Endothelial cell of umbilical vein (primary cell): ENCODE data around the gene TNFRSF11A. TPM values are rescaled to one million over a fixed set of nuclear protein-coding genes. Genes with fewer than 3 reads are reported as not detected.

Source experiments
- BruUV-seq: library from RNA; stranded (reverse); fragments of 400-500 nt; replicated peaks from 2 replicates; lab custom pipeline; 2021; lab: Mats Ljungman, UMichigan
- CTCF ChIA-PET: fragments of 300-600, 350-600 bp; sonication (Branson Sonifier 250); formaldehyde crosslinking; loops from one replicate; lab custom pipeline; 2021; ENCODE audit warnings: antibody characterized with exemption, inconsistent platforms; lab: Charles Lee
- POLR2A ChIA-PET: fragments of 300-600, 350-600 bp; sonication (Branson Sonifier 250); formaldehyde crosslinking; loops from one replicate; lab custom pipeline; 2021; ENCODE audit warnings: antibody characterized with exemption, inconsistent platforms; lab: Charles Lee
- DNase-seq: peaks from one replicate; pipeline ENCODE4 v3.0.0-alpha.2; 2011; ENCODE audit warnings: low read depth, low spot score
- FAIRE-seq: peaks from 2 replicates; lab custom pipeline; 2011; peaks lifted over from hg19 to GRCh38; lab: Jason Lieb, UNC
- H2AFZ ChIP-seq: 2 replicates; pipeline ENCODE4 v1.6.0; 2012; ENCODE audit warnings: low read depth, low read length, control low read depth, inconsistent platforms
- H3K27ac ChIP-seq: 2 replicates; pipeline ENCODE4 v1.5.1; 2011; ENCODE audit warnings: low read depth, mild to moderate bottlenecking, control low read depth, low read length, moderate library complexity; ENCODE audit not compliant: insufficient read depth
- H3K27me3 ChIP-seq, 2 experiments: 2 replicates each; pipeline versions ENCODE4 v1.6.0 to v1.6.1; 2011; ENCODE audit warnings: low read length in 2 of 2, mixed read lengths in 1 of 2; ENCODE audit not compliant: control insufficient read depth in 2 of 2, insufficient read depth in 2 of 2
- H3K36me3 ChIP-seq, 2 experiments: 2 replicates in 1 of 2; 3 replicates in 1 of 2; pipeline ENCODE4 v1.5.1; 2011; ENCODE audit warnings: low read length in 2 of 2, mild to moderate bottlenecking in 1 of 2, moderate library complexity in 1 of 2; ENCODE audit not compliant: control insufficient read depth in 2 of 2, insufficient read depth in 2 of 2; ENCODE audit errors: extremely low read depth in 1 of 2
- H3K4me1 ChIP-seq: 3 replicates; pipeline ENCODE4 v1.5.1; 2011; ENCODE audit warnings: mild to moderate bottlenecking, low read length; ENCODE audit not compliant: control insufficient read depth, insufficient read depth; ENCODE audit errors: extremely low read depth
- H3K4me2 ChIP-seq: 2 replicates; pipeline ENCODE4 v1.6.1; 2011; ENCODE audit warnings: low read length, control low read depth, mixed read lengths; ENCODE audit not compliant: insufficient read depth
- H3K4me3 ChIP-seq, 3 experiments: fragments of 200-600 bp in 1 of 3; sonication (generic), shearing (Covaris generic) in 1 of 3; replicated peaks in 1 of 3; 2 replicates each; pipeline ENCODE4 v1.5.1; 2011 to 2016; ENCODE audit warnings: control low read depth in 3 of 3, low read length in 3 of 3, mild to moderate bottlenecking in 2 of 3, inconsistent platforms in 1 of 3, low read depth in 1 of 3, moderate library complexity in 1 of 3; ENCODE audit not compliant: insufficient read depth in 1 of 3
- H3K79me2 ChIP-seq: 2 replicates; pipeline ENCODE4 v1.6.0; 2012; ENCODE audit warnings: low read length, inconsistent platforms; ENCODE audit not compliant: control insufficient read depth, insufficient read depth
- H3K9ac ChIP-seq: replicated peaks from 2 replicates; pipeline ENCODE3; 2011; ENCODE audit warnings: low read length, control low read depth; ENCODE audit not compliant: insufficient read depth; ENCODE audit errors: extremely low read depth
- H3K9me1 ChIP-seq: replicated peaks from 3 replicates; pipeline ENCODE4 v1.6.0; 2011; ENCODE audit warnings: mild to moderate bottlenecking, low read length; ENCODE audit not compliant: control insufficient read depth, insufficient read depth; ENCODE audit errors: extremely low read depth
- H3K9me3 ChIP-seq: replicated peaks from 2 replicates; pipeline ENCODE4 v1.5.1; 2012; ENCODE audit warnings: low read length, inconsistent platforms; ENCODE audit not compliant: control insufficient read depth, insufficient read depth
- H4K20me1 ChIP-seq: replicated peaks from 2 replicates; pipeline ENCODE3; 2011; ENCODE audit warnings: mild to moderate bottlenecking, low read length; ENCODE audit not compliant: control insufficient read depth, insufficient read depth; ENCODE audit errors: extremely low read depth
- EZH2 ChIP-seq: IDR thresholded peaks from 2 replicates; pipeline ENCODE4 v1.6.1; 2012; ENCODE audit warnings: borderline replicate concordance, low read depth, mild to moderate bottlenecking, moderate library complexity, low read length, inconsistent platforms; ENCODE audit not compliant: severe bottlenecking
- FOS ChIP-seq: IDR thresholded peaks from 2 replicates; pipeline ENCODE4 v1.6.1; 2011; ENCODE audit warnings: mild to moderate bottlenecking, low read length, moderate library complexity, borderline replicate concordance; ENCODE audit not compliant: insufficient read depth
- GATA2 ChIP-seq: IDR thresholded peaks from 2 replicates; pipeline ENCODE4 v1.7.0; 2011; ENCODE audit warnings: low read depth, mild to moderate bottlenecking, moderate library complexity, mixed read lengths, low read length; ENCODE audit not compliant: insufficient read length, insufficient read depth
- JUN ChIP-seq: IDR thresholded peaks from 2 replicates; pipeline ENCODE4 v1.6.1; 2011; ENCODE audit warnings: borderline replicate concordance, low read depth; ENCODE audit not compliant: insufficient read length, insufficient read depth
- MYC ChIP-seq: IDR thresholded peaks from one replicate; pipeline ENCODE4 v1.6.1; 2011; ENCODE audit warnings: mild to moderate bottlenecking, low read depth, low read length
- POLR2A ChIP-seq: IDR thresholded peaks from 2 replicates; pipeline ENCODE4 v1.6.1; 2012; ENCODE audit warnings: low read depth, mild to moderate bottlenecking, control low read depth, low read length
- POLR2AphosphoS5 ChIP-seq: IDR thresholded peaks from 2 replicates; pipeline ENCODE4 v1.6.1; 2012; ENCODE audit warnings: low read depth, mild to moderate bottlenecking, control low read depth, low read length, moderate library complexity; ENCODE audit not compliant: insufficient read depth
- dilution Hi-C: fragments of 300-500 bp; cut with MboI; formaldehyde crosslinking; loops from one replicate; pipeline ENCODE4 v1.15.0; 2019; ENCODE audit warnings: low sequenced_read_pairs; ENCODE audit not compliant: extremely low pct_ligation_motif_present
- intact Hi-C: fragments of 100-400 bp; cut with micrococcal nuclease; formaldehyde crosslinking; loops from one replicate; pipeline ENCODE4 v1.10.0; 2022
- polyA plus RNA-seq, 4 experiments: library from polyadenylated mRNA; depleted of rRNA in 3 of 4; stranded (reverse) in 3 of 4; unstranded in 1 of 4; fragments of >200 nt; gene quantifications; 2 replicates each; pipeline versions ENCODE4 v1.2.1 to v1.2.3, GENCODE V29; 2011 to 2012; ENCODE audit warnings: missing spikeins in 1 of 4
- total RNA-seq: library from RNA; stranded (reverse); gene quantifications from 2 replicates; pipeline ENCODE4 v1.2.3, GENCODE V29; 2021
- TF ChIP-seq, protein P1 (sequence below): IDR thresholded peaks from 2 replicates; pipeline ENCODE4 v1.6.1; 2011; ENCODE audit not compliant: insufficient read depth, insufficient read length
- TF ChIP-seq, protein P2 (sequence below), 2 donors: IDR thresholded peaks; 1 replicate in 1 of 2; 2 replicates in 1 of 2; pipeline ENCODE4 v1.5.1; 2011; ENCODE audit warnings: low read length in 2 of 2, mild to moderate bottlenecking in 2 of 2, moderate library complexity in 2 of 2, control low read depth in 1 of 2, inconsistent platforms in 1 of 2, low read depth in 1 of 2; ENCODE audit not compliant: insufficient read depth in 1 of 2; ENCODE audit errors: extremely low read depth in 1 of 2

Gene TNFRSF11A
- total and polyA plus RNA-seq, 2 donors (not counting 3 experiments of a cell fraction or from before 2014, with no cell fraction given) = 10.4 to 11.1 TPM

DNA sequence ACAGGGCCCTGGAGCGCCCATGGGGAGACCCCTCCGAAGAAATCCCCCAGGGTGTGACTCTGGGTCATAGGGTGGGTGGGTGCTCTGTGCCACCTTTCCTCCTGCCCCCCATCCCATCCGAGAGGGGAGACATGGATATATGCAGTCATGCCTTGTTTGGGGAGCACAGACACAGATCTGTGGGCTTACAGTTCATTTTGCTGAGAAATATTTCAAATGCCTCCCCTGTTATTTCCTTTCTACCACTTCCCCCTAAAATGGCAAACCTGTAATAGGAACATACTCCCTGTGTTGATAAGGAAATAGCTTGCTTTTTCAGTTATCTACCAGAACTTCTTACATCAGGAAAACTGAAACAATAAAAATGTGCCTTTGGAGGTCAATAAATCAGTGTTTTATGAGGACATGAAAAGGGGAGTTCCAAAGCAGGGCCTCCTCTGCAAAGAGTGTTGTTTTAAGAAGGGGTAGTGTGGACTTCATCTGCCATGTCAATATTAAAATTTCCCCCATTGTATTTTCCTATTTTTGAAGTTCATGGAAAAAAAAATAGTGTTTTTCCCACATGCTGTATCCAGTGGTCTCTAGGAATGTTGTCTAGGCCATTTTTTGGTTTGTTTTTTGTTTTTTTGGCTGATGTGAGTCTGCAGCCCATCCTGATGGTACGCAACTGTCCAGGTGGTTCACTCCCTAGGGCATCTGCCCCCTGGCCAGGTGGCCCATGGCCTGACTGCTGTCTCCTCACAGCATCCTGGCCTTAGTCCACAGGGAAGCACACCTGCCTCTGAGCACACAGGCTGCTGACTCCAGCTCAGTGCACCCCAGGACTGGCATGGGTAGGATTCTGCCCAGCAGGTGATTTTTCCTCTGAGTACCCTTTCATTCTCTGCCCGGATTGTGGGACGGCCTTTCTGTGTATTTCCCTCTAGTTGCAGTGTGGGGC is 3.7 kb downstream of the TNFRSF11A start:
- H3K9ac ChIP-seq = peak overlapping the region; percentile 30
- dilution Hi-C loops = no loop called here

More for the DNA sequence above, 3.7 kb downstream of the TNFRSF11A start:
- Histone ChIP-seq H3K27me3 (no peaks in the 10 kb centered on the region), H4K20me1 (no peaks in the 10 kb centered on the region), H3K79me2 (no peaks in the 10 kb centered on the region), H3K9me1 (no peaks in the 10 kb centered on the region), H3K27ac (peak overlapping the region; percentile 27), H3K4me1 (peaks cover 84% of the 10 kb centered on the region), H3K4me3 (no peak overlapping the region), H3K4me2 (peak overlapping the region; percentile 9), H3K36me3 (no peaks in the 10 kb centered on the region), H3K9me3 (no peaks in the 10 kb centered on the region), H2AFZ (no peak overlapping the region)
- intact Hi-C loops = loop anchor here (2.0 to 5.0 kb wide), 2 partner anchors 73 to 256 kb away; no protein-coding TSS in a partner anchor
- no TSS peak for BruUV-seq
- POLR2A ChIA-PET = no interaction called here
- CTCF ChIA-PET = interaction anchor here (0.7 to 2.7 kb wide), 12 partner anchors 9 to 257 kb away, joined by 3 to 8 read pairs (median 4); no protein-coding TSS in a partner anchor
- DNase-seq (peak; percentile 91), FAIRE-seq (no peak)
- no peak for TF ChIP-seq POLR2A
- TF ChIP-seq, protein P1, sequence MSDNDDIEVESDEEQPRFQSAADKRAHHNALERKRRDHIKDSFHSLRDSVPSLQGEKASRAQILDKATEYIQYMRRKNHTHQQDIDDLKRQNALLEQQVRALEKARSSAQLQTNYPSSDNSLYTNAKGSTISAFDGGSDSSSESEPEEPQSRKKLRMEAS = no peak
- no peak for TF ChIP-seq JUN
- no peak for TF ChIP-seq FOS
- TF ChIP-seq, protein P2, sequence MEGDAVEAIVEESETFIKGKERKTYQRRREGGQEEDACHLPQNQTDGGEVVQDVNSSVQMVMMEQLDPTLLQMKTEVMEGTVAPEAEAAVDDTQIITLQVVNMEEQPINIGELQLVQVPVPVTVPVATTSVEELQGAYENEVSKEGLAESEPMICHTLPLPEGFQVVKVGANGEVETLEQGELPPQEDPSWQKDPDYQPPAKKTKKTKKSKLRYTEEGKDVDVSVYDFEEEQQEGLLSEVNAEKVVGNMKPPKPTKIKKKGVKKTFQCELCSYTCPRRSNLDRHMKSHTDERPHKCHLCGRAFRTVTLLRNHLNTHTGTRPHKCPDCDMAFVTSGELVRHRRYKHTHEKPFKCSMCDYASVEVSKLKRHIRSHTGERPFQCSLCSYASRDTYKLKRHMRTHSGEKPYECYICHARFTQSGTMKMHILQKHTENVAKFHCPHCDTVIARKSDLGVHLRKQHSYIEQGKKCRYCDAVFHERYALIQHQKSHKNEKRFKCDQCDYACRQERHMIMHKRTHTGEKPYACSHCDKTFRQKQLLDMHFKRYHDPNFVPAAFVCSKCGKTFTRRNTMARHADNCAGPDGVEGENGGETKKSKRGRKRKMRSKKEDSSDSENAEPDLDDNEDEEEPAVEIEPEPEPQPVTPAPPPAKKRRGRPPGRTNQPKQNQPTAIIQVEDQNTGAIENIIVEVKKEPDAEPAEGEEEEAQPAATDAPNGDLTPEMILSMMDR (IDR thresholded peaks at IDR 0.05; ENCODE audit: extremely low read depth in 1 of 2, insufficient read depth in 1 of 2, low read depth in 1 of 2, low read length in 2 of 2) = no peak
- TF ChIP-seq GATA2 = no peak
- TF ChIP-seq POLR2AphosphoS5 = no peak
- TF ChIP-seq MYC = no peak
- no peak for TF ChIP-seq EZH2
